Vagina (tissue), 2 donors: ENCODE data around the gene RPTOR. TPM values are rescaled to one million over a fixed set of nuclear protein-coding genes. Genes with fewer than 3 reads are reported as not detected.

Experiments used
- DNase-seq, 2 donors: peaks; one replicate each; pipeline ENCODE4 v3.0.0-alpha.2; 2017; ENCODE audit errors: extremely low spot score in 2 of 2
- H3K27ac ChIP-seq: fragments of 200-600 bp; sonication (generic); one replicate; pipeline ENCODE4 v1.5.1; 2019
- H3K27me3 ChIP-seq: fragments of 200-600 bp; sonication (generic); one replicate; pipeline ENCODE4 v1.5.1; 2019
- H3K36me3 ChIP-seq, 2 donors: fragments of 200-600 bp; sonication (generic); one replicate each; pipeline ENCODE4 v1.5.1; 2017 to 2019
- H3K4me1 ChIP-seq: fragments of 200-600 bp; sonication (generic); one replicate; pipeline ENCODE4 v1.5.1; 2019
- H3K4me3 ChIP-seq, 2 donors: fragments of 200-600 bp; sonication (generic); 1 replicate in 1 of 2; 2 replicates in 1 of 2; pipeline ENCODE4 v1.5.1; 2016 to 2019
- H3K9me3 ChIP-seq: fragments of 200-600 bp; sonication (generic); one replicate; pipeline ENCODE4 v1.5.1; 2019
- CTCF ChIP-seq, 3 experiments: fragments of 450-650 bp in 2 of 3; fragments of 200-600 bp in 1 of 3; sonication (generic) in 1 of 3; IDR thresholded peaks; one replicate each; pipeline ENCODE4 v1.5.1; 2017 to 2019; ENCODE audit warnings: antibody characterized with exemption in 3 of 3, mild to moderate bottlenecking in 2 of 3, moderate library complexity in 2 of 3
- POLR2A ChIP-seq, 2 donors: fragments of 450-650 bp; IDR thresholded peaks; one replicate each; pipeline ENCODE4 v1.6.1; 2017; ENCODE audit warnings: antibody characterized with exemption in 2 of 2, mild to moderate bottlenecking in 2 of 2, moderate library complexity in 2 of 2
- POLR2AphosphoS5 ChIP-seq, 2 donors: sonication (generic); formaldehyde crosslinking; IDR thresholded peaks; one replicate each; pipeline ENCODE4 v1.9.0; 2017; ENCODE audit warnings: antibody characterized with exemption in 2 of 2, mild to moderate bottlenecking in 2 of 2, low read depth in 1 of 2; ENCODE audit not compliant: insufficient read depth in 1 of 2
- intact Hi-C: fragments of 100-400 bp; cut with DNase I; formaldehyde crosslinking; loops from one replicate; pipeline ENCODE4 v1.15.1; 2023
- total RNA-seq: library from RNA; depleted of rRNA; stranded (reverse); fragments of >200 nt; gene quantifications from one replicate; pipeline ENCODE4 v1.2.3, GENCODE V29; 2016

Gene RPTOR
- total RNA-seq, 1 donor from 2014 or later: 38.3 TPM

GRCh38 chr17:80838311-80839025, 293.8 kb downstream of the RPTOR start:
- no peak overlapping the region for H3K27ac ChIP-seq
- no peak for DNase-seq
- H3K36me3 ChIP-seq: no peaks in the 10 kb centered on the region
- TF ChIP-seq CTCF (IDR thresholded peaks at IDR 0.05) (no peak), POLR2AphosphoS5 (IDR thresholded peaks at IDR 0.05; ENCODE audit: insufficient read depth in 1 of 2, low read depth in 1 of 2) (no peak), POLR2A (IDR thresholded peaks at IDR 0.05) (no peak)
- H3K4me3 ChIP-seq: no peak overlapping the region
- H3K27me3 ChIP-seq: no peaks in the 10 kb centered on the region
- H3K4me1 ChIP-seq: peaks cover 4% of the 10 kb centered on the region
- intact Hi-C loops: no loop called here
- H3K9me3 ChIP-seq: no peaks in the 10 kb centered on the region

- H3K9me3 ChIP-seq: no peaks in the 10 kb centered on the region
- H3K36me3 ChIP-seq: no peaks in the 10 kb centered on the region
- no peak overlapping the region for H3K4me3 ChIP-seq
- no peaks in the 10 kb centered on the region for H3K27me3 ChIP-seq
- TF ChIP-seq POLR2AphosphoS5 (IDR thresholded peaks at IDR 0.05; ENCODE audit: insufficient read depth in 1 of 2, low read depth in 1 of 2): no peak
- no peak for TF ChIP-seq CTCF (IDR thresholded peaks at IDR 0.05)
- TF ChIP-seq POLR2A (IDR thresholded peaks at IDR 0.05): no peak
- H3K4me1 ChIP-seq: no peaks in the 10 kb centered on the region
- no peak overlapping the region for H3K27ac ChIP-seq
- intact Hi-C loops: no loop called here
- DNase-seq: no peak
Measured at GRCh38 chr17:80839026-80839345, 294.3 kb downstream of the RPTOR start.

- Histone ChIP-seq H3K27me3 (no peaks in the 10 kb centered on the region), H3K27ac (no peak overlapping the region), H3K4me1 (no peaks in the 10 kb centered on the region), H3K9me3 (no peaks in the 10 kb centered on the region), H3K36me3 (no peaks in the 10 kb centered on the region), H3K4me3 (no peak overlapping the region)
- DNase-seq: no peak
- intact Hi-C loops: no loop called here
- TF ChIP-seq POLR2AphosphoS5 (IDR thresholded peaks at IDR 0.05; ENCODE audit: insufficient read depth in 1 of 2, low read depth in 1 of 2): no peak
- TF ChIP-seq CTCF (IDR thresholded peaks at IDR 0.05): no peak
- no peak for TF ChIP-seq POLR2A (IDR thresholded peaks at IDR 0.05)
Measured at GRCh38 chr17:80839511-80839941, 294.9 kb downstream of the RPTOR start.

- no peak for TF ChIP-seq CTCF (IDR thresholded peaks at IDR 0.05)
- no peaks in the 10 kb centered on the region for H3K9me3 ChIP-seq
- H3K36me3 ChIP-seq: no peaks in the 10 kb centered on the region
- no peaks in the 10 kb centered on the region for H3K27me3 ChIP-seq
- H3K27ac ChIP-seq: no peak overlapping the region
- no peak overlapping the region for H3K4me3 ChIP-seq
- H3K4me1 ChIP-seq: no peaks in the 10 kb centered on the region
- no peak for DNase-seq
- intact Hi-C loops: no loop called here
Measured at GRCh38 chr17:80839970-80840369, 295.3 kb downstream of the RPTOR start.

- intact Hi-C loops: no loop called here
- no peaks in the 10 kb centered on the region for H3K27me3 ChIP-seq
- H3K9me3 ChIP-seq: no peaks in the 10 kb centered on the region
- no peak for DNase-seq
- H3K36me3 ChIP-seq: peaks cover 0 to 3% of the 10 kb centered on the region in 2 donors
- H3K4me1 ChIP-seq: no peaks in the 10 kb centered on the region
- H3K27ac ChIP-seq: no peak overlapping the region
- H3K4me3 ChIP-seq: no peak overlapping the region
- no peak for TF ChIP-seq POLR2AphosphoS5 (IDR thresholded peaks at IDR 0.05; ENCODE audit: insufficient read depth in 1 of 2, low read depth in 1 of 2)
- TF ChIP-seq POLR2A (IDR thresholded peaks at IDR 0.05): no peak
- no peak for TF ChIP-seq CTCF (IDR thresholded peaks at IDR 0.05)
Measured at GRCh38 chr17:80842456-80843013, 297.9 kb downstream of the RPTOR start.
